ENCODE data around the gene PPP1R2B.
A peak's percentile ranks its signal among the peaks of the same experiment; 100 is the strongest.

Gene PPP1R2B

GRCh38 chr5:156825688-156826087, 24.4 kb upstream of the PPP1R2B start:
- Histone ChIP-seq H3K27me3 (ENCODE audit: insufficient read depth, poor library complexity, severe bottlenecking) (no peaks in the 10 kb centered on the region), H3K27ac (replicated peaks) (no peak overlapping the region), H3K4me3 (replicated peaks; ENCODE audit: insufficient read depth, low read length) (no peak overlapping the region)
- TF ChIP-seq REST (IDR thresholded peaks at IDR 0.05; ENCODE audit: insufficient replicate concordance, low read depth) (no peak), GABPA (IDR thresholded peaks at IDR 0.05; ENCODE audit: low read depth) (no peak), POLR2AphosphoS5 (IDR thresholded peaks at IDR 0.05; ENCODE audit: low read depth) (no peak), SPI1 (IDR thresholded peaks at IDR 0.05; ENCODE audit: borderline replicate concordance, low read depth) (no peak), CTCF (IDR thresholded peaks at IDR 0.05; ENCODE audit: insufficient read depth, low read length) (no peak)
- no peak for DNase-seq (ENCODE audit: low read depth in 1 of 2, low spot score in 1 of 2)

GRCh38 chr5:156826150-156826549, 23.9 kb upstream of the PPP1R2B start:
- TF ChIP-seq SPI1 (IDR thresholded peaks at IDR 0.05; ENCODE audit: borderline replicate concordance, low read depth) (peak; percentile 37; the same call in 1 of the 2 replicates), GABPA (IDR thresholded peaks at IDR 0.05; ENCODE audit: low read depth) (no peak)
- no peak for DNase-seq (ENCODE audit: low read depth in 1 of 2, low spot score in 1 of 2)
- Histone ChIP-seq H3K27me3 (ENCODE audit: insufficient read depth, poor library complexity, severe bottlenecking) (no peaks in the 10 kb centered on the region), H3K27ac (replicated peaks) (no peak overlapping the region), H3K4me3 (replicated peaks; ENCODE audit: insufficient read depth, low read length) (no peak overlapping the region)

- no peak for TF ChIP-seq POLR2AphosphoS5 (IDR thresholded peaks at IDR 0.05; ENCODE audit: low read depth)
- no peak for TF ChIP-seq REST (IDR thresholded peaks at IDR 0.05; ENCODE audit: insufficient replicate concordance, low read depth)
- Histone ChIP-seq H3K27me3 (ENCODE audit: insufficient read depth, poor library complexity, severe bottlenecking) (no peaks in the 10 kb centered on the region), H3K27ac (replicated peaks) (no peak overlapping the region), H3K4me3 (replicated peaks; ENCODE audit: insufficient read depth, low read length) (no peak overlapping the region)
- DNase-seq (ENCODE audit: low read depth in 1 of 2, low spot score in 1 of 2): no peak
Observed at GRCh38 chr5:156834916-156835315, 15.2 kb upstream of the PPP1R2B start.

- Histone ChIP-seq H3K4me3 (replicated peaks; ENCODE audit: insufficient read depth, low read length) (no peak overlapping the region), H3K27me3 (ENCODE audit: insufficient read depth, poor library complexity, severe bottlenecking) (no peaks in the 10 kb centered on the region), H3K27ac (replicated peaks) (no peak overlapping the region)
- TF ChIP-seq POLR2AphosphoS5 (IDR thresholded peaks at IDR 0.05; ENCODE audit: low read depth) (no peak), SPI1 (IDR thresholded peaks at IDR 0.05; ENCODE audit: borderline replicate concordance, low read depth) (no peak), REST (IDR thresholded peaks at IDR 0.05; ENCODE audit: insufficient replicate concordance, low read depth) (no peak)
- DNase-seq (ENCODE audit: low read depth in 1 of 2, low spot score in 1 of 2): no peak
Observed at GRCh38 chr5:156835905-156836304, 14.2 kb upstream of the PPP1R2B start.

GRCh38 chr5:156836846-156837245, 13.2 kb upstream of the PPP1R2B start:
- Histone ChIP-seq H3K27me3 (ENCODE audit: insufficient read depth, poor library complexity, severe bottlenecking) (no peaks in the 10 kb centered on the region), H3K27ac (replicated peaks) (no peak overlapping the region), H3K4me3 (replicated peaks; ENCODE audit: insufficient read depth, low read length) (no peak overlapping the region)
- DNase-seq (ENCODE audit: low read depth in 1 of 2, low spot score in 1 of 2): no peak
- TF ChIP-seq GABPA (IDR thresholded peaks at IDR 0.05; ENCODE audit: low read depth) (no peak), SPI1 (IDR thresholded peaks at IDR 0.05; ENCODE audit: borderline replicate concordance, low read depth) (no peak), CTCF (IDR thresholded peaks at IDR 0.05; ENCODE audit: insufficient read depth, low read length) (no peak), REST (IDR thresholded peaks at IDR 0.05; ENCODE audit: insufficient replicate concordance, low read depth) (no peak), POLR2AphosphoS5 (IDR thresholded peaks at IDR 0.05; ENCODE audit: low read depth) (no peak)
